Measurements from ENCODE around the gene ARPC1B.
A peak's percentile ranks its signal among the peaks of the same experiment; 100 is the strongest.
"Not testable (repeated sequence)": the region's sequence is repeated elsewhere in the genome, so short reads cannot be mapped to it uniquely, and the experiment has no call there.

The ARPC1B gene

DNA sequence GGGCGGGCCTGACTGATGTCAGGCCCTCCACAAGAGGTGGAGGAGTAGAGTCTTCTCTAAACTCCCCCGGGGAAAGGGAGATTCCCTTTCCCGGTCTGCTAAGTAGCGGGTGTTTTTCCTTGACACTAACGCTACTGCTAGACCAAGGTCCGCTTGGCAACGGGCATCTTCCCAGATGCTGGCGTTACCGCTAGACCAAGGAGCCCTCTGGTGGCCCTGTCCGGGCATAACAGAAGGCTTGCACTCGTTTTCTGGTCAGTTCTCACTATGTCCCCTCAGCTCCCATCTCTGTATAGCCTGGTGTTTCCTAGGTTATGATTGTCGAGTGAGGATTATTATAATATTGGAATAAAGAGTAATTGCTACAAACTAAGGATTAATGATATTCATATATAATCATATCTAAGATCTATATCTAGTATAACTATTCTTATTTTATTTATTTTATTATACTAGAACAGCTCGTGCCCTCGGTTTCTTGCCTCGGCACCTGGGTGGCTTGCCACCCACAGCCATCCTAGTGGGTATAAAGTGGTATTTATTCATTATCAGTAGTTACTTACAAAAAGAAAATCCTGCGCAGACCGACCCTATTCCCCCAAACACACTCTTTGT, 41.1 kb downstream of the ARPC1B start:
- not testable (repeated sequence) for DNase-seq

GRCh38 chr7:99418260-99418659, 43.7 kb downstream of the ARPC1B start:
- DNase-seq: no peak

DNA sequence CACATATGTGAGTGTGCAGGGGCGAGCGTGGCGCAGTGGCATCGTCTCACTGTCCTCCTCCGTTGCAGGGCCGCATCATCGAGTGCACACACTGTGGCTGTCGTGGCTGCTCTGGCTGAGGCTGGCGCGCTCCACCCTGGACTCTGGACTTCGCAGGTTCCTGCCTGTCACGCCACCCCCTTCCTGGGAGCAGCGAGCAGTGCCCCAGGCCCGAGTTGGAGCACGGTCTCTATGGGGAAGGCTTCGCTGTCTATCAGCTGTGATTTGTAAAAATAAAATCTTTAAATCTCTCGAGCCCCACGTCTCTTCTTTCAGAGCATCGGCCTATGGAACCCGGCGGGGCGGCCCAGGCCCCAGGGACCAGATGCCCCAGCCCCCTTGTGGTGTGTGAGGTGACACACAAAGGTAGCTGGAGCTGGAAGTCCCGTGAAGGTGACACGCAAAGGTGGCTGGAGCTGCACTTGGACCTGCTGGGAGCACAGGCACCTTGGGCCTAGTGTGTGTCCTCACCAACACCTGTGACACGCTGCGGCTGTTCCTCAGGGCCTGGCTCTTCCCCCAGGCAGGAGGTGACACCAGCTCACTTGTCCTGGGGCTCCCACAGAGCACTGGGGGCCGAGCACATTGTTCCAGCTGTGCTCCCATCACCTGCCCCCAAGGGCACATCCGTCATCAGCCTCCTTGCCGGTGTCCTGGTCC, 44.9 kb downstream of the ARPC1B start:
- DNase-seq: no peak

DNA sequence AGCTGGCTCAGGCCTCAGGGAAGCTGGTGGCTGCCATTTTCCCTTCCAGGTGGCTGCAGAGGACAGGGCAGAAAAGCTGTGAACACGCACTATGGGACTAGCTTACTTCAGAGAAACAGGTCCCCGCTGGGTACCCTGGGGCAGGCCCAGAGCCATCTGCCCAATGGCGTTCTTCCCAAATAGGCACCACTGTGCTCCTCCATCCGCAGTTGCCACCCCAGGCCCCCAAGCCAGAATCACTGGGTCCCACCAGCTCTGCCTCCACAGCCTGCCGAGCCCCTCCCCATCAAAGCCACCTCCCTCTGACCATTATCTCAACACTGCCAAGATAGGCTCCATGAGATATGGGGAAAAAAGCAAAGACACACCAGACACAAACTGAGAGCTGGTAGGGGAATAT, 45.7 kb downstream of the ARPC1B start:
- DNase-seq: no peak

DNA sequence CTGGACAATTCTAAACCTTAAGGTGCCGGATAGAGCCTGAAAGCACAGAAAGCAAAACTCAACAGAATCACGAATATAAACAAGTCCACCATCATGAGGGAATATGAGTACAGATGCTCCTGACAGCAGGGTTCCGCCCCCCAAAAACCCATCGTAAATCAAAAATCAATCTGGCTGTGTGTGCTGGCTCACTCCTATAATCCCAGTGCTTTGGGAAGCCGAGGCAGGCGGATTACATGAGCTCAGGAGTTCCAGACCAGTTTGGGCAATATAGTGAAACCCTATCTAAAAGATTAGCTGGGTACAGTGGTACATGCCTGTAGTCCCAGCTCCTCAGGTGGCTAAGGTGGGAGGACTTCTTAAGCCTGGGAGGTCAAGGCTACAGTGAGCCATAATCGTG, 46.5 kb downstream of the ARPC1B start:
- no peak for DNase-seq

DNA sequence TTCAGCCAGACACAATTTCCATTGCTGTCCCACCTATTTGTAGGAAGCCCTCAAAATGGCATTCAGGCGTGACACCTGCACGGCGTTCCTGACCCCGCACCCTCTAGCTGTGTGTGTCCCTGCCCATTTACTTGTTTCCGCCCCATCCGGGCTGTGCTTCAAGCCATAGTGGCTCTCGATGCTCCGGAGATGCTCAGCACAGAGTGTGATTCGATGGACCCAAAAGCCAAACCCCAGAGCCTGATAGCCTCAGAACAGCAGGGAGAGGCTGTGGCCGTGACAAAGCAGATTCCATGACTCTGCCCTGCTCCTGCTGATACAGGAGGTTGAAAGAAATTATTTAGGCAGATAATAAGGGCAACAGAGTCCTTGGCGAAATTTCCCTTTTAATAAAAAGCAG, 47.7 kb downstream of the ARPC1B start:
- no peak for DNase-seq

DNA sequence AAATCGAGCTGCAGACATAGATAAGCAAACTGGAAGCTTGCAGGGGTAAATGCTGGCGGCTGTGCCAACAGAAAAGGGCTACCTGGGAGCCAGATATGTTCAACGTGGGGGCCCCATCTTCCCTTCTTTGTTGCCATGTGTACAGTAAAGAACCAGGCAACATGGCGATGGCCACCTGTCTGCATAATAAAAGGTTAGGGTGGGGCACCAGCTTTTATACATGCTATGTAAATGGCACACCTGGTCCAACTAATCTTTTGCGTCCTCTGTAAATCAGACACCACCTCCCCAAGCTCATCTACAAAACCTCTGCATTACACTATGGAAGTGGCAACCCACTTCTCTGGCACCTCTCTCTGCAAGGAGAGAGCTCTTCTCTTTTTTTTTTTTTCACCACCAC, 48.1 kb downstream of the ARPC1B start:
- DNase-seq: no peak

- DNase-seq: no peak
Measured at GRCh38 chr7:99424932-99425730, 50.6 kb downstream of the ARPC1B start.

- no peak for DNase-seq
Measured at GRCh38 chr7:99428972-99429566, 54.5 kb downstream of the ARPC1B start.

DNA sequence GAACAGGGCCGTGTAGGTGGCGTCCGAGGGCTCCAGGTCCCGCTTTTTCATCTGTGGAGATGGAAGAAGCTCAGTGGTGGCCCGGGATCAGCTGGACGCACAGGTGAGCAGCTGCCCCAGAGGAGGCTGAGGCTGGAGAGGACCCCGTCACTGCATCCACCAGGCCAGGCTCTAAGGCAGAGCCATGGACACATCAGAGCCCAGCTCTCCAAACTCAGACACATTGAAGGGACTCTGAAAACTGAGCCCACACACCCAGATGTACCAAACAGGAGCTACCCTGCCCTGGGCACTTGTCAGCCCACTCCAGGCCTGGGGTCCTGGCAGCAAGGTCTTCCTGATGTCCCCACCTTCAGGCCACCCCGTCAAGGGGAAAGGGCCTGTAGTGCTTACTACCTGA, 55.2 kb downstream of the ARPC1B start:
- no peak for DNase-seq

DNA sequence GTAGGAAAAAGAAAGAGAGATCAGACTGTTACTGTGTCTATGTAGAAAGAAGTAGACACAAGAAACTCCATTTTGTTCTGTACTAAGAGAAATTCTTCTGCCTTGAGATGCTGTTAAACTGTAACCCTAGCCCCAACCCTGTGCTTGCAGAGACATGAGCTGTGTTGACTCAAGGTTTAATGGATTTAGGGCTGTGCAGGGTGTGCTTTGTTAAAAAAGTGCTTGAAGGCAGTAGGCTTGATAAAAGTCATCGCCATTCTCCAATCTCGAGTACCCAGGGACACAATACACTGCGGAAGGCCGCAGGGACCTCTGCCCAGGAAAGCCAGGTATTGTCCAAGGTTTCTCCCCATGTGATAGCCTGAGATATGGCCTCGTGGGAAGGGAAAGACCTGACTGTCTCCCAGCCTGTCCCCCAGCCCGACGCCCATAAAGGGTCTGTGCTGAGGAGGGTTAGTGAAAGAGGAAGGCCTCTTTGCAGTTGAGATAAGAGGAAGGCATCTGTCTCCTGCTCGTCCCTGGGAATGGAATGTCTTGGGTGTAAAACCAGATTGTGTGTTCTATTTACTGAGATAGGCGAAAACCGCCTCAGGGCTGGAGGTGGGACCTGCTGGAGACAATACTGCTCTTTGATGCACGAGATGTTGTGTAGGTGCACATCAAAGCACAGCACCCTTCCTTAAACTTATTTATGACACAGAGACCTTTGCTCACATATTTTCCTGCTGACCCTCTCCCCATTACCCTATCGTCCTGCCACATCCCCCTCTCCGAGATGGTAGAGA, 57.4 kb downstream of the ARPC1B start:
- not testable (repeated sequence) for DNase-seq

- no peak for DNase-seq
Measured at GRCh38 chr7:99433158-99433557, 58.6 kb downstream of the ARPC1B start.

DNA sequence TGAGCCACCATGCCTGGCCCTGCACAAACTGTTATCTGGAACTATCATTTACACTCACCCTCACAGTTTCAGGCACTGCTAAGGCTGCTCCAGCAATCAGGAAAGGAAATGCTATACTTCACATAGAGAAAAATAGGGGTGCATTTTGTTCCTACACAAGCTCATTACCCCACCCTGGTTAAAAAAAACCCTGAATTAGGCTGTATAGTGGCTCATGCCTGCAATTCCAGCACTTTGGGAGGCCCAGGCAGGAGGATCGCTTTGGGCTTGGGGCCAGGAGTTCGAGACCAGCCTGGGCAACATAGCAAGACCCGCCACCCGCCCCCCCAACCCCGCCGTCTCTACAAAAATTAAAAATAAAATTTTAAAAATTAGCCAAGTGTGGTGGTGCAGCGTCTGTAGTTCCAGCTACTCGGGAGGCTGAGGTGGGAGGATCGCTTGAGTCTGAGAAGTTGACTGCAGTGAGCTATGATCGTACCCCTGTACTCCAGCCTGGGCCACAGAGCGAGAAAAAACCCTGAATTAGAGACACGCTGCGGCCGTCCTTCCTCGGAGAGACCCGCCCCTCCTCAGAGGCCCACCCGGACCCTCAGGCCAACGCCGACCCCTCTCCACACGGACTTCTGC, 63.5 kb downstream of the ARPC1B start:
- DNase-seq: no peak

DNA sequence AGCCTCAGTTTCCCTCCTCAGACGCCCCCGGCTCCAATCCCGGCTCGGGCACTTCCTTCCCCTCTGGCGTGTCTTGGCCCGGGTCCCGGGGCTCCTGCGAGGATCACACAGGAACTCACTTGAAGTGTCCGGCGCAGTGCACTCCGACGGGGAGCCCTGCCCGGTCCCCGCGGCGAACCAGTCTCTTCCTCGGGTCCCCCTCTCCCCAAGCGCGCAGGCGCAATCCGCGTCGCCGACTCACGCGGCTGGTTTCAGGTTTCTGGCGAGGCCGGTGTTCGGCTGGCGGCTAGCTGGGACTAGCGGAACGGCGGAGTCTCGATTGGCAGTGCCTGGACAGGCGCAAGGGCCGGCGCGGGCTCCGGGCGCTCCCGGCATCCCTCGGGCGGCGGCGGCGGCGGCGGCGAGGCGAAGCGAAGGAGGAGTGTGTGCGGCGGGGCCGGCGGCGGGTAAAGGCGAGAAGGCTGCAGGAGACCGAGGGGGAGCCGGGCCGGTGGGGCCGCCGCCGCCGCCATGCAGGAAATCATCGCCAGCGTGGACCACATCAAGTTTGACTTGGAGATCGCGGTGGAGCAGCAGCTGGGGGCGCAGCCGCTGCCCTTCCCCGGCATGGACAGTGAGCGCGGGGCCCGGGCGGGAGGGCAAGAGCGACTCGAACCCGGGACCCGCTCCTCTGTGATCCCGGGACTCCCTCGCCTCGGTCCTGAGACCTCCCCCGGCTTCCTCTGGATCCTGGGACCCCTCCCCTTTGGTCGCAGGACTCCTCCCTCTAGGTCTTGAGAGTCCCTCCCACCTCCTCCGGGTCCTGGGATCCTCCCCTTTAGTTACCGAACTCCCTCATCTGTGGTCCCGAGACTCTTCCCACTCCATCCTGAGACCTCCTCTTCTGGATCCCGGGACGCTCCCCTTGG, 64.3 kb downstream of the ARPC1B start, which contains the start of the genes CPSF4 and PTCD1:
Gene CPSF4, plus strand, starts transcription at position 371 of the 908 bp plus-strand sequence. Its CDS starts 140 bp downstream, at position 511.
Gene PTCD1, minus strand, starts transcription at position 226 of the 908 bp plus-strand sequence. CDS start 3,556 bp downstream, outside the sequence.
- peak; percentile 25 for DNase-seq

DNA sequence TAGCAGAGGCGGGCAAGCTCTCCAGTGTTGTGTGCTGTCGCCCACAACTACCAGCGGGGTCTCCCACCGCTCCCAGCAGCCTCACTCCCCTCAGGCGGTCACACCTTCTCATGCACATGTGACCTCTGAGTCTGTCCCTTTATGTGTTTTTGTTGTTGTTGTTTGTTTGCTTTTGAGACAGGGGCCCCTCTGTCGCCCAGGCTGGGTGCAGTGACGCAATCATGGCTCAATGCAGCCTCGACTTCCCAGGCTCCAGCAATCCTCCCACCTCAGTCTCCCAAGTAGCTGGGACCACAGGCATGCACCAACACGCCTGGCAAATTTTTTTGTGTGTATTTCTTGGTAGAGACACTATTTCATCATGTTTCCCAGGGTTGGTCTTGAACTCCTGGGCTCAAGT, 65.7 kb downstream of the ARPC1B start:
- no peak for DNase-seq
